Transverse colon (tissue), 4 donors: ENCODE results near the gene PDK2. TPM values are rescaled to one million over a fixed set of nuclear protein-coding genes. Genes with fewer than 3 reads are reported as not detected.

Experiments used
- DNase-seq: peaks from one replicate; pipeline ENCODE4 v3.0.0-alpha.2; 2019
- H3K27ac ChIP-seq, 4 donors: fragments of 200-600 bp; sonication (generic); 2 replicates each; pipeline ENCODE4 v1.5.1; 2016 to 2018; ENCODE audit warnings: inconsistent platforms in 4 of 4
- H3K27me3 ChIP-seq: fragments of 200-600 bp; sonication (generic); 2 replicates; pipeline ENCODE4 v1.5.1; 2017; ENCODE audit warnings: inconsistent platforms
- H3K36me3 ChIP-seq, 4 donors: fragments of 200-600 bp; sonication (generic); 2 replicates each; pipeline ENCODE4 v1.5.1; 2017 to 2019; ENCODE audit warnings: inconsistent platforms in 4 of 4
- H3K4me1 ChIP-seq, 4 donors: fragments of 200-600 bp; sonication (generic); 2 replicates each; pipeline ENCODE4 v1.5.1; 2017 to 2020; ENCODE audit warnings: inconsistent platforms in 4 of 4
- H3K4me3 ChIP-seq, 4 donors: fragments of 200-600 bp; sonication (generic); 1 replicate in 1 of 4; 2 replicates in 3 of 4; pipeline versions ENCODE4 v1.5.1 to v1.6.1; 2017 to 2019; ENCODE audit warnings: inconsistent platforms in 4 of 4
- H3K9me3 ChIP-seq, 2 donors: fragments of 200-600 bp; sonication (generic); 2 replicates each; pipeline ENCODE4 v1.5.1; 2017 to 2019; ENCODE audit warnings: inconsistent platforms in 2 of 2
- EP300 ChIP-seq: sonication (generic); formaldehyde crosslinking; IDR thresholded peaks from one replicate; pipeline ENCODE4 v1.6.1; 2017; ENCODE audit warnings: antibody characterized with exemption, low read depth
- POLR2A ChIP-seq: fragments of 450-650 bp; IDR thresholded peaks from one replicate; pipeline ENCODE4 v1.6.1; 2016; ENCODE audit warnings: antibody characterized with exemption, mild to moderate bottlenecking, moderate library complexity
- POLR2AphosphoS5 ChIP-seq, 3 donors: sonication (generic); formaldehyde crosslinking; IDR thresholded peaks; one replicate each; pipeline ENCODE4 v1.6.1; 2016; ENCODE audit warnings: antibody characterized with exemption in 3 of 3
- WGBS, 2 donors: methylation state at CpG; one replicate each; pipeline ENCODE4 v1.1.5; 2018; ENCODE audit warnings: low coverage in 1 of 2; 5-methylcytosine and 5-hydroxymethylcytosine counted together
- in situ Hi-C, 4 donors: fragments of 200-750 bp; cut with MboI; loops; one replicate each; pipeline versions ENCODE4 v1.15.0 to v1.15.1; 2017; ENCODE audit warnings: low sequenced_read_pairs in 3 of 4, low pct_ligation_motif_present in 1 of 4, low pct_unique_long_range_greater_than_20kb in 1 of 4
- intact Hi-C: fragments of 100-400 bp; cut with DNase I; formaldehyde crosslinking; loops from one replicate; pipeline ENCODE4 v1.15.1; 2023; ENCODE audit warnings: low total_unique reads
- total RNA-seq, 4 donors: library from RNA; depleted of rRNA; stranded (reverse); fragments of >200 nt; gene quantifications; one replicate each; pipeline ENCODE4 v1.1.0, GENCODE V29; 2016
- TF ChIP-seq, protein P1 (sequence below), 5 experiments: fragments of 200-600 bp in 3 of 5; fragments of 450-650 bp in 2 of 5; sonication (generic) in 3 of 5; IDR thresholded peaks; 1 replicate in 2 of 5; 2 replicates in 3 of 5; pipeline ENCODE4 v1.5.1; 2016 to 2017; ENCODE audit warnings: antibody characterized with exemption in 5 of 5, inconsistent platforms in 3 of 5, mild to moderate bottlenecking in 2 of 5, moderate library complexity in 1 of 5

The PDK2 gene
- total RNA-seq, 4 donors from 2014 or later = 84.6 to 292 (median 136) TPM

DNA sequence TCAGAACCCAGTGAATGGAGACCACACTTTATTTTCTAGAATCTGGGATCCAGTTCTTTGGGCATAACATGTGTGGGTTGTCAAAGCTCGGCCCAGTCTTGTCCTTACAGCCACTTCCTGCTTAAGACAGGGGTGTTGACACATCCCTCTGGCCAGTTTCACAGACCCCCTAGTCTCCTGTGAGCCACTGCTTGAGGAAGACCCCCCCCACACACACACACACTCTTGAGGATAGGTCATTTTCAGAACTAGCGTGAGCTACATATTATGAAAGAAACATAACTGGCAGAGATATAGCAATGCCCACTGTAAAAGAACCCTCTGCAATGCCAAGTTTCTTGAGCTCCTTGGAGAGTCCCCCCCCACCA is 3.2 kb upstream of the PDK2 start:
- TF ChIP-seq POLR2A (no peak), POLR2AphosphoS5 (IDR thresholded peaks at IDR 0.05) (no peak), EP300 (no peak)
- TF ChIP-seq, protein P1, sequence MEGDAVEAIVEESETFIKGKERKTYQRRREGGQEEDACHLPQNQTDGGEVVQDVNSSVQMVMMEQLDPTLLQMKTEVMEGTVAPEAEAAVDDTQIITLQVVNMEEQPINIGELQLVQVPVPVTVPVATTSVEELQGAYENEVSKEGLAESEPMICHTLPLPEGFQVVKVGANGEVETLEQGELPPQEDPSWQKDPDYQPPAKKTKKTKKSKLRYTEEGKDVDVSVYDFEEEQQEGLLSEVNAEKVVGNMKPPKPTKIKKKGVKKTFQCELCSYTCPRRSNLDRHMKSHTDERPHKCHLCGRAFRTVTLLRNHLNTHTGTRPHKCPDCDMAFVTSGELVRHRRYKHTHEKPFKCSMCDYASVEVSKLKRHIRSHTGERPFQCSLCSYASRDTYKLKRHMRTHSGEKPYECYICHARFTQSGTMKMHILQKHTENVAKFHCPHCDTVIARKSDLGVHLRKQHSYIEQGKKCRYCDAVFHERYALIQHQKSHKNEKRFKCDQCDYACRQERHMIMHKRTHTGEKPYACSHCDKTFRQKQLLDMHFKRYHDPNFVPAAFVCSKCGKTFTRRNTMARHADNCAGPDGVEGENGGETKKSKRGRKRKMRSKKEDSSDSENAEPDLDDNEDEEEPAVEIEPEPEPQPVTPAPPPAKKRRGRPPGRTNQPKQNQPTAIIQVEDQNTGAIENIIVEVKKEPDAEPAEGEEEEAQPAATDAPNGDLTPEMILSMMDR (IDR thresholded peaks at IDR 0.05) = no peak
- no peak overlapping the region for H3K27ac ChIP-seq
- H3K36me3 ChIP-seq = no peaks in the 10 kb centered on the region
- H3K9me3 ChIP-seq = no peaks in the 10 kb centered on the region
- in situ Hi-C loops (loop anchor here in 1 of 4 donors (5.0 kb wide), 1 partner anchor 65 kb away; no protein-coding TSS in a partner anchor), intact Hi-C loops (loop anchor here (10.0 kb wide), 1 partner anchor 203 kb away; no protein-coding TSS in a partner anchor)
- H3K4me1 ChIP-seq = peaks cover 5 to 15% (median 14%) of the 10 kb centered on the region in 4 donors
- no peaks in the 10 kb centered on the region for H3K27me3 ChIP-seq
- no peak overlapping the region for H3K4me3 ChIP-seq
- WGBS, 2 donors = 76% methylated on average over 2 of the region's 2 CpGs; no CpG with 5 or more reads in 1 of the 2 donors
- DNase-seq = no peak

DNA sequence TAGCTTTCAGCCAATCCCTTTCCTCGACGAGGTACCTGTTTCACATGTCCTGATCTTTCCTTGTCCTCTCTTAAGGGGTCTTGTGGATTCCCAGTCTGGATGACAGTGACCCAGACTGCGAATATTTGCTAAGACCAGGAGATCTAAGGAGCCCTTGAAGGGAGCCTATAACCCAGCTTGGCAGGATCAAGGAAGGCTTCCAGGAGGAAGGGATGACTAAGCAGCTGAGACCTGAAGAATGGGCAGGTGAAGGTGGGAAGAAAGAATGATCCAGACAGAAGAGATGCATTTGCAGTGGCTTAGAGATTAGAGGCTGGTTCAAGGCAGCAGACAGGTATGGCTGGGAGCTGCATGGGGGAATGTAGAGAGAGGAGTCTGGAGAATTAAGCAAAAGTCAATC is 1.9 kb upstream of the PDK2 start:
- H3K4me1 ChIP-seq = peaks cover 16 to 28% (median 21%) of the 10 kb centered on the region in 4 donors
- no peaks in the 10 kb centered on the region for H3K9me3 ChIP-seq
- no peak for DNase-seq
- no peak overlapping the region for H3K27ac ChIP-seq
- H3K4me3 ChIP-seq = no peak overlapping the region
- whole genome bisulfite sequencing, 2 donors = 88 to 100% methylated on average over 1 to 3 of the region's 3 CpGs
- no peak for TF ChIP-seq POLR2A
- TF ChIP-seq, protein P1 (IDR thresholded peaks at IDR 0.05) = no peak
- no peak for TF ChIP-seq POLR2AphosphoS5 (IDR thresholded peaks at IDR 0.05)
- TF ChIP-seq EP300 = no peak
- H3K27me3 ChIP-seq = no peaks in the 10 kb centered on the region
- no peaks in the 10 kb centered on the region for H3K36me3 ChIP-seq
- in situ Hi-C loops (loop anchor here in 1 of 4 donors (5.0 kb wide), 1 partner anchor 66 kb away; no protein-coding TSS in a partner anchor), intact Hi-C loops (loop anchor here (10.0 kb wide), 1 partner anchor 202 kb away; no protein-coding TSS in a partner anchor)

DNA sequence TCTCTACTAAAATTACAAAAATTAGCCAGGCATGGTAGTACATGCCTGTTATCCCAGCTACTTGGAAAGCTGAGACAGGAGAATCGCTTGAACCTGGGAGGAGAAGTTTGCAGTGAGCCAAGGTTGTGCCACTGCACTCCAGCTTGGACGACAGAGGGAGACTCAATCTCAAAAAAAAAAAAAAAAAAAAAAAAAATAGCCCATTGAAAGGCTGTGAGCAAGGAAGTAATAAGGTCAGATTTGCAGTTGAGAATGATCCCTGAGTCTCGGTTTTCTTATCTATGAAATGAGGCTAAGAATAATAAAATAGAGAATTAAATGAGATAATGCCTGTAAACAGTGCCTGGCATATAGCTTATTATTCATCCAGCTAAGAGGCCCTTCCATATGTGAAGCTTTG is 1.3 kb upstream of the PDK2 start:
- Histone ChIP-seq H3K4me1 (peaks cover 16 to 34% (median 24%) of the 10 kb centered on the region in 4 donors), H3K27me3 (no peaks in the 10 kb centered on the region), H3K27ac (peak overlapping the region in 3 of 4 donors; percentile 88 to 93 (median 92)), H3K36me3 (no peaks in the 10 kb centered on the region), H3K4me3 (no peak overlapping the region), H3K9me3 (no peaks in the 10 kb centered on the region)
- WGBS, 2 donors = 41% methylated on average over 3 of the region's 3 CpGs
- in situ Hi-C loops = loop anchor here in 1 of 4 donors (5.0 kb wide), 1 partner anchor 67 kb away; no protein-coding TSS in a partner anchor
- intact Hi-C loops = loop anchor here (10.0 kb wide), 1 partner anchor 201 kb away; no protein-coding TSS in a partner anchor
- no peak for TF ChIP-seq POLR2AphosphoS5 (IDR thresholded peaks at IDR 0.05)
- TF ChIP-seq POLR2A = no peak
- no peak for TF ChIP-seq EP300
- TF ChIP-seq, protein P1 (IDR thresholded peaks at IDR 0.05) = no peak
- DNase-seq = no peak

DNA sequence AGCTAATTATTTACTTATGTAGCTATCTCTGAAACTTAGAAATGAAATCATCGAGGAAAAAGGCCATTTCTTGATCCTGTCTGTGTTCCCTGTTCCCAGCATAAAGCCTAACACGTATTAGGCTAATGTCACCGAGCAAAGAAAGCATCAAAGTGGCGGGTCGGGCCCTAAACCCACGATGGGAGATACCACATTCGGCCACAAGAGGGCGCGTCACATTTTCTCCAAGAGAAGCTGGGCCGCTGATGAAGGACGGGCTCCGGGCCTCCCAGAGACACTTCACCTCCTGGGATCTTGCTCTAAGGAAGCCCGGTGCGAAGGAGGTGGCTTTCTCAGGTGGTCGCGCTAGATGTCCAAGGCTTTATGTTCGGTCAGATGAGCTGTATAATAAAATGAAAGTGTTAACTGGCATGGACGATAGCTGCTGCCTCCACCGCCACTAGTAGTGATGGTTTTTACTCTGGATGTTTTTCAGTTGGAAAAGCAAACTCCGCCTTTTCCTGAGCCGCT is 853 bp upstream of the PDK2 start:
- TF ChIP-seq POLR2A (no peak), POLR2AphosphoS5 (IDR thresholded peaks at IDR 0.05) (peak in 2 of 3 donors; percentile 20 to 39), EP300 (no peak)
- TF ChIP-seq, protein P1 (IDR thresholded peaks at IDR 0.05) = peak; percentile 93 to 97 (median 95)
- in situ Hi-C loops (loop anchor here in 1 of 4 donors (5.0 kb wide), 1 partner anchor 67 kb away; no protein-coding TSS in a partner anchor), intact Hi-C loops (loop anchor here (10.0 kb wide), 1 partner anchor 201 kb away; no protein-coding TSS in a partner anchor)
- peak; percentile 94 for DNase-seq
- H3K27ac ChIP-seq = peak overlapping the region; percentile 88 to 94 (median 92)
- no peaks in the 10 kb centered on the region for H3K27me3 ChIP-seq
- H3K9me3 ChIP-seq = no peaks in the 10 kb centered on the region
- no peaks in the 10 kb centered on the region for H3K36me3 ChIP-seq
- peaks cover 20 to 39% (median 28%) of the 10 kb centered on the region in 4 donors for H3K4me1 ChIP-seq
- H3K4me3 ChIP-seq = peak overlapping the region in 3 of 4 donors; percentile 78 to 95 (median 83)
- WGBS, 2 donors = 0 to 1% methylated on average over 3 to 21 of the region's 21 CpGs
